H9 (cell line): ENCODE measurements around the gene DENND1A. TPM values are rescaled to one million over a fixed set of nuclear protein-coding genes. Genes with fewer than 3 reads are reported as not detected.

Experiments
- DNase-seq: peaks from one replicate; pipeline ENCODE4 v3.0.0-alpha.2; 2017
- H2AFZ ChIP-seq: one replicate; pipeline ENCODE4 v1.6.1; 2013; ENCODE audit warnings: mild to moderate bottlenecking, low read length, control low read depth, moderate library complexity
- H2AK5ac ChIP-seq: 2 replicates; pipeline ENCODE4 v1.6.1; 2013; ENCODE audit warnings: low read length, control low read depth, mixed read lengths; ENCODE audit not compliant: insufficient read length
- H2BK120ac ChIP-seq: one replicate; pipeline ENCODE4 v1.6.1; 2013; ENCODE audit warnings: low read depth, mild to moderate bottlenecking, low read length, control low read depth, inconsistent platforms; ENCODE audit not compliant: poor library complexity, severe bottlenecking
- H2BK12ac ChIP-seq: 2 replicates; pipeline ENCODE4 v1.6.1; 2013; ENCODE audit warnings: low read length, control low read depth, mixed read lengths, low read depth; ENCODE audit not compliant: insufficient read length
- H2BK15ac ChIP-seq: 2 replicates; pipeline ENCODE4 v1.6.1; 2013; ENCODE audit warnings: low read depth, low read length, control low read depth
- H2BK20ac ChIP-seq: one replicate; pipeline ENCODE4 v1.6.1; 2013; ENCODE audit warnings: low read depth, mild to moderate bottlenecking, low read length, control low read depth, inconsistent platforms; ENCODE audit not compliant: poor library complexity, severe bottlenecking
- H2BK5ac ChIP-seq: 2 replicates; pipeline ENCODE4 v1.6.1; 2013; ENCODE audit warnings: low read length, control low read depth, mixed read lengths; ENCODE audit not compliant: insufficient read length
- H3K14ac ChIP-seq: 2 replicates; pipeline ENCODE4 v1.6.1; 2013; ENCODE audit warnings: low read length, control low read depth; ENCODE audit not compliant: insufficient read depth
- H3K18ac ChIP-seq: 2 replicates; pipeline ENCODE4 v1.6.1; 2013; ENCODE audit warnings: low read depth, mild to moderate bottlenecking, mixed read lengths, low read length, control low read depth; ENCODE audit not compliant: insufficient read length
- H3K23ac ChIP-seq: 2 replicates; pipeline ENCODE4 v1.6.1; 2013; ENCODE audit warnings: low read length, control low read depth, mixed read lengths, low read depth; ENCODE audit not compliant: insufficient read length
- H3K23me2 ChIP-seq: 2 replicates; pipeline ENCODE4 v1.6.1; 2013; ENCODE audit warnings: low read depth, mild to moderate bottlenecking, mixed read lengths, low read length, control low read depth; ENCODE audit not compliant: insufficient read length, poor library complexity, severe bottlenecking
- H3K27ac ChIP-seq: 2 replicates; pipeline ENCODE4 v1.5.1; 2013; ENCODE audit warnings: low read length, control low read depth, mixed read lengths, low read depth; ENCODE audit not compliant: insufficient read length
- H3K27me3 ChIP-seq: 2 replicates; pipeline ENCODE4 v1.6.1; 2013; ENCODE audit warnings: low read length, control low read depth, inconsistent platforms; ENCODE audit not compliant: insufficient read depth
- H3K4ac ChIP-seq: 2 replicates; pipeline ENCODE4 v1.6.1; 2013; ENCODE audit warnings: low read depth, mild to moderate bottlenecking, control low read depth, inconsistent platforms, low read length, moderate library complexity
- H3K4me1 ChIP-seq: 2 replicates; pipeline ENCODE4 v1.6.1; 2013; ENCODE audit warnings: low read length, control low read depth, inconsistent platforms; ENCODE audit not compliant: insufficient read depth
- H3K4me2 ChIP-seq: 2 replicates; pipeline ENCODE4 v1.6.1; 2013; ENCODE audit warnings: low read length, control low read depth, mixed read lengths; ENCODE audit not compliant: insufficient read length, insufficient read depth
- H3K56ac ChIP-seq: 2 replicates; pipeline ENCODE4 v1.6.1; 2013; ENCODE audit warnings: low read depth, mild to moderate bottlenecking, mixed read lengths, low read length, control low read depth; ENCODE audit not compliant: insufficient read length
- H3K79me1 ChIP-seq: 2 replicates; pipeline ENCODE4 v1.6.1; 2013; ENCODE audit warnings: low read depth, mild to moderate bottlenecking, moderate library complexity, low read length, control low read depth, inconsistent platforms; ENCODE audit not compliant: insufficient read depth, poor library complexity, severe bottlenecking
- H3K79me2 ChIP-seq: 2 replicates; pipeline ENCODE4 v1.6.1; 2013; ENCODE audit warnings: low read length, control low read depth, inconsistent platforms; ENCODE audit not compliant: insufficient read depth
- H3K9ac ChIP-seq: 2 replicates; pipeline ENCODE4 v1.6.1; 2013; ENCODE audit warnings: low read length, control low read depth, mixed read lengths; ENCODE audit not compliant: insufficient read length; ENCODE audit errors: extremely low read depth
- H3K9me3 ChIP-seq: one replicate; pipeline ENCODE4 v1.6.1; 2013; ENCODE audit warnings: low read depth, low read length, inconsistent platforms; ENCODE audit not compliant: control insufficient read depth
- H3T11ph ChIP-seq: one replicate; pipeline ENCODE4 v1.6.1; 2013; ENCODE audit warnings: mild to moderate bottlenecking, low read length, control low read depth, inconsistent platforms
- H4K20me1 ChIP-seq: one replicate; pipeline ENCODE4 v1.6.1; 2013; ENCODE audit not compliant: control insufficient read depth, insufficient read length, insufficient read depth
- H4K5ac ChIP-seq: 2 replicates; pipeline ENCODE4 v1.6.1; 2013; ENCODE audit warnings: low read depth, mild to moderate bottlenecking, mixed read lengths, low read length, control low read depth; ENCODE audit not compliant: insufficient read length
- H4K8ac ChIP-seq: replicated peaks from 2 replicates; pipeline ENCODE4 v1.6.1; 2013; ENCODE audit warnings: low read length, control low read depth, mixed read lengths, low read depth; ENCODE audit not compliant: insufficient read length
- H4K91ac ChIP-seq: 2 replicates; pipeline ENCODE4 v1.6.1; 2013; ENCODE audit warnings: low read depth, mild to moderate bottlenecking, moderate library complexity, mixed read lengths, low read length, control low read depth; ENCODE audit not compliant: insufficient read length
- H3K27ac Mint-ChIP-seq, 3 experiments: 2 replicates in 2 of 3; 3 replicates in 1 of 3; pipeline ENCODE4 v1.8.0; 2020 to 2021; ENCODE audit warnings: mixed read lengths in 3 of 3, mild to moderate bottlenecking in 1 of 3, moderate library complexity in 1 of 3
- H3K27me3 Mint-ChIP-seq: 2 replicates; pipeline ENCODE4 v1.8.0; 2021; ENCODE audit warnings: low read depth, mild to moderate bottlenecking, moderate library complexity, mixed read lengths
- H3K36me3 Mint-ChIP-seq, 3 experiments: 2 replicates in 2 of 3; 3 replicates in 1 of 3; pipeline ENCODE4 v1.8.0; 2020 to 2021; ENCODE audit warnings: low read depth in 3 of 3, mixed read lengths in 3 of 3; ENCODE audit not compliant: insufficient read depth in 1 of 3
- H3K4me1 Mint-ChIP-seq, 2 experiments: 2 replicates each; pipeline ENCODE4 v1.8.0; 2020; ENCODE audit warnings: mixed read lengths in 2 of 2
- H3K4me3 Mint-ChIP-seq, 2 experiments: 2 replicates in 1 of 2; 3 replicates in 1 of 2; pipeline ENCODE4 v1.8.0; 2020 to 2021; ENCODE audit warnings: mild to moderate bottlenecking in 2 of 2, mixed read lengths in 2 of 2, moderate library complexity in 1 of 2
- H3K9me3 Mint-ChIP-seq, 2 experiments: 2 replicates in 1 of 2; 3 replicates in 1 of 2; pipeline ENCODE4 v1.8.0; 2020; ENCODE audit warnings: mild to moderate bottlenecking in 2 of 2, mixed read lengths in 2 of 2, moderate library complexity in 1 of 2
- WGBS: extraction: QIAGEN DNeasy Blood & Tissue Kit; methylation state at CpG from one replicate; pipeline ENCODE4 v1.1.7; 2013; ENCODE audit warnings: missing lambda C conversion rate, low lambda C conversion rate, mixed read lengths; ENCODE audit not compliant: insufficient read length; ENCODE audit errors: extremely low coverage; 5-methylcytosine and 5-hydroxymethylcytosine counted together
- total RNA-seq: library from RNA; stranded (reverse); gene quantifications from 2 replicates; pipeline ENCODE4 v1.2.1, GENCODE V29; 2021
- TF ChIP-seq, protein P1 (sequence below): fragments of 200-600 bp; sonication (generic); conservative IDR thresholded peaks from 3 replicates; pipeline ENCODE4 v1.8.0; 2021; ENCODE audit warnings: antibody characterized with exemption, mild to moderate bottlenecking

Gene DENND1A
- total RNA-seq, 1 experiment from 2014 or later, result 20.4 TPM

DNA sequence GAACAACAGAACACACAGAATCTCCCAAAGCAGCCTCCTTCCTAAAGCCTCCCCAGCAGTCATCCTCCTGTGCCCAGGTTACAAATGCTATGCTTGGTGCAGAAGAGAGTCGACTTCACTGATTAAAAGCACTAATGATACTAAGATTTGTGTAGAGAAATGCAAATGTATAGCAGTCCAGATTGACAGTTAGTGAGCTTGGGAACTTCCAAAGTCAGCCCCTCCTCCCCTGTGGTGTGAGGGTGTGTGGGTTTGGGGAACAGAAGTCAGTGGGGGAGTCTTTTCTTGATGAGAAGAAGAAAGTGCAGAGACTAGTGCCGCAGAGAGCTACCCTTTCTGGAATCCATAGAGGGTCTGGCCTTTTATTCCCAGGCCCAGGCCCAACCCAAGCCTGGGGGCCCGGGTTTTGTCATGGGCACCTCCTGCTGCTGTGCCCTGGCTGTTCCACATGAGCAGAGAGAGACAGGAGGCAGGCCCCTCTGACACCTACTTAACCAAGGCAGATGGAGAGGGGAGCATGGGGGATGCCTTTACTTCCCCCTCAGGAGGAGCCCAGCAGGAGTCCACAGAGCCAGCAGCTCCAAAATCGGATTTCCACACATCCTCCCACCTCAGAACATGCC, 173.3 kb downstream of the DENND1A start:
- no peak overlapping the region for H4K8ac ChIP-seq
- no peaks in the 10 kb centered on the region for H3K79me2 ChIP-seq
- no peak overlapping the region for H3T11ph ChIP-seq
- H2BK15ac ChIP-seq, result no peak overlapping the region
- no peak overlapping the region for H3K9ac ChIP-seq
- H3K4me1 ChIP-seq, result peaks cover under 1% of the 10 kb centered on the region; the same call in 1 of the 2 replicates
- no peak overlapping the region for H3K4ac ChIP-seq
- H3K4me2 ChIP-seq, result no peak overlapping the region
- H3K27ac ChIP-seq, result no peak overlapping the region
- H3K14ac ChIP-seq, result no peak overlapping the region
- H3K36me3 Mint-ChIP-seq, result peaks cover 0 to 2% (median 0%) of the 10 kb centered on the region in 3 experiments; a peak in 1 of 7 replicates
- no peaks in the 10 kb centered on the region for H4K20me1 ChIP-seq
- no peak overlapping the region for H3K23ac ChIP-seq
- no peaks in the 10 kb centered on the region for H3K79me1 ChIP-seq
- H2AK5ac ChIP-seq, result no peak overlapping the region
- H2BK5ac ChIP-seq, result no peak overlapping the region
- no peak overlapping the region for H2AFZ ChIP-seq
- H4K91ac ChIP-seq, result no peak overlapping the region
- no peak for DNase-seq
- H2BK120ac ChIP-seq, result no peak overlapping the region
- H2BK12ac ChIP-seq, result no peak overlapping the region
- peak overlapping the region in 2 of 3 experiments; percentile 29 to 30; a peak in 1 of 7 replicates for H3K27ac Mint-ChIP-seq
- no peak overlapping the region for H4K5ac ChIP-seq
- peaks cover 11 to 16% of the 10 kb centered on the region in 2 experiments for H3K4me1 Mint-ChIP-seq
- no peak overlapping the region for H3K56ac ChIP-seq
- no peaks in the 10 kb centered on the region for H3K23me2 ChIP-seq
- no peak overlapping the region for H3K4me3 Mint-ChIP-seq
- H3K27me3 ChIP-seq, result no peaks in the 10 kb centered on the region
- no peaks in the 10 kb centered on the region for H3K9me3 ChIP-seq
- no peaks in the 10 kb centered on the region for H3K9me3 Mint-ChIP-seq
- TF ChIP-seq, protein P1, sequence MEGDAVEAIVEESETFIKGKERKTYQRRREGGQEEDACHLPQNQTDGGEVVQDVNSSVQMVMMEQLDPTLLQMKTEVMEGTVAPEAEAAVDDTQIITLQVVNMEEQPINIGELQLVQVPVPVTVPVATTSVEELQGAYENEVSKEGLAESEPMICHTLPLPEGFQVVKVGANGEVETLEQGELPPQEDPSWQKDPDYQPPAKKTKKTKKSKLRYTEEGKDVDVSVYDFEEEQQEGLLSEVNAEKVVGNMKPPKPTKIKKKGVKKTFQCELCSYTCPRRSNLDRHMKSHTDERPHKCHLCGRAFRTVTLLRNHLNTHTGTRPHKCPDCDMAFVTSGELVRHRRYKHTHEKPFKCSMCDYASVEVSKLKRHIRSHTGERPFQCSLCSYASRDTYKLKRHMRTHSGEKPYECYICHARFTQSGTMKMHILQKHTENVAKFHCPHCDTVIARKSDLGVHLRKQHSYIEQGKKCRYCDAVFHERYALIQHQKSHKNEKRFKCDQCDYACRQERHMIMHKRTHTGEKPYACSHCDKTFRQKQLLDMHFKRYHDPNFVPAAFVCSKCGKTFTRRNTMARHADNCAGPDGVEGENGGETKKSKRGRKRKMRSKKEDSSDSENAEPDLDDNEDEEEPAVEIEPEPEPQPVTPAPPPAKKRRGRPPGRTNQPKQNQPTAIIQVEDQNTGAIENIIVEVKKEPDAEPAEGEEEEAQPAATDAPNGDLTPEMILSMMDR, result no peak
- H3K27me3 Mint-ChIP-seq, result no peaks in the 10 kb centered on the region
- H2BK20ac ChIP-seq, result no peak overlapping the region
- no CpG with 5 or more reads among the region's 4 CpGs for WGBS
- H3K18ac ChIP-seq, result no peak overlapping the region
